GM21737 (cell line): ENCODE data around the gene GABRR3.
"Not testable (repeated sequence)": the region's sequence is repeated elsewhere in the genome, so short reads cannot be mapped to it uniquely, and the experiment has no call there.

Experiments used
- ATAC-seq: cut with Tn5 transposase; IDR thresholded peaks from one replicate; pipeline ENCODE4 v1.9.1; 2021; ENCODE audit warnings: mild to moderate bottlenecking, moderate library complexity; ENCODE audit not compliant: unreplicated experiment

GABRR3 gene

GRCh38 chr3:98022978-98023820, 11.9 kb downstream of the GABRR3 start:
- ATAC-seq: peak; percentile 54

- no peak for ATAC-seq
Measured at GRCh38 chr3:98021830-98022560, 13.1 kb downstream of the GABRR3 start.

GRCh38 chr3:98020412-98020811, 14.7 kb downstream of the GABRR3 start:
- no peak for ATAC-seq

- ATAC-seq: no peak
Measured at GRCh38 chr3:98018301-98018700, 16.8 kb downstream of the GABRR3 start.

- ATAC-seq: no peak
Measured at GRCh38 chr3:98014268-98014585, 20.9 kb downstream of the GABRR3 start.

- no peak for ATAC-seq
Measured at GRCh38 chr3:98013411-98014267, 21.5 kb downstream of the GABRR3 start.

GRCh38 chr3:98012979-98013378, 22.1 kb downstream of the GABRR3 start:
- no peak for ATAC-seq

GRCh38 chr3:98010883-98011449, 24.1 kb downstream of the GABRR3 start:
- not testable (repeated sequence) for ATAC-seq

- no peak for ATAC-seq
Measured at GRCh38 chr3:98010194-98010882, 24.8 kb downstream of the GABRR3 start.

GRCh38 chr3:98008855-98009254, 26.3 kb downstream of the GABRR3 start:
- ATAC-seq: peak; percentile 52

- no peak for ATAC-seq
Measured at GRCh38 chr3:98005438-98005837, 29.7 kb downstream of the GABRR3 start.

- ATAC-seq: no peak
Measured at GRCh38 chr3:98004721-98005120, 30.4 kb downstream of the GABRR3 start.

- ATAC-seq: no peak
Measured at GRCh38 chr3:98003306-98003969, 31.7 kb downstream of the GABRR3 start.

- no peak for ATAC-seq
Measured at GRCh38 chr3:98002717-98003116, 32.4 kb downstream of the GABRR3 start.

GRCh38 chr3:97999994-98000393, 35.1 kb downstream of the GABRR3 start:
- no peak for ATAC-seq

GRCh38 chr3:97999103-97999502, 36.0 kb downstream of the GABRR3 start:
- no peak for ATAC-seq

- no peak for ATAC-seq
Measured at GRCh38 chr3:97996988-97997387, 38.1 kb downstream of the GABRR3 start.

- no peak for ATAC-seq
Measured at GRCh38 chr3:97994328-97994945, 40.7 kb downstream of the GABRR3 start.

GRCh38 chr3:97993526-97993925, 41.6 kb downstream of the GABRR3 start:
- no peak for ATAC-seq
